Uterus (tissue), 2 donors: ENCODE data around the gene VWA8.

Experiments used
- CTCF ChIP-seq, 4 experiments: fragments of 200-600 bp in 2 of 4; fragments of 450-650 bp in 2 of 4; sonication (generic) in 2 of 4; IDR thresholded peaks; one replicate each; pipeline ENCODE4 v1.5.1; 2016 to 2019; ENCODE audit warnings: antibody characterized with exemption in 4 of 4, mild to moderate bottlenecking in 2 of 4, moderate library complexity in 1 of 4
- POLR2A ChIP-seq, 2 donors: fragments of 450-650 bp; IDR thresholded peaks; one replicate each; pipeline ENCODE4 v1.6.1; 2016; ENCODE audit warnings: antibody characterized with exemption in 2 of 2, mild to moderate bottlenecking in 1 of 2, moderate library complexity in 1 of 2

- TF ChIP-seq CTCF (IDR thresholded peaks at IDR 0.05) (no peak), POLR2A (IDR thresholded peaks at IDR 0.05) (no peak)
Observed at GRCh38 chr13:41722684-41723535, 238.0 kb downstream of the VWA8 start.
